Skeletal muscle satellite cell (primary cell): ENCODE measurements around the gene SPON1.

Source experiments
- H3K27me3 ChIP-seq: 2 replicates; pipeline ENCODE4 v1.7.0; 2013; ENCODE audit warnings: low read length; ENCODE audit not compliant: control insufficient read depth, insufficient read depth
- H3K36me3 ChIP-seq: 2 replicates; pipeline ENCODE4 v1.7.0; 2013; ENCODE audit warnings: mild to moderate bottlenecking, control low read depth, low read length; ENCODE audit not compliant: insufficient read depth
- H3K4me1 ChIP-seq: 2 replicates; pipeline ENCODE4 v1.7.0; 2013; ENCODE audit warnings: low read length; ENCODE audit not compliant: control insufficient read depth, insufficient read depth
- H3K4me2 ChIP-seq: 2 replicates; pipeline ENCODE4 v1.7.0; 2013; ENCODE audit warnings: mild to moderate bottlenecking, low read length
- H3K4me3 ChIP-seq: 2 replicates; pipeline ENCODE4 v1.7.0; 2013; ENCODE audit warnings: low read length
- H3K9ac ChIP-seq: 2 replicates; pipeline ENCODE4 v1.7.0; 2013; ENCODE audit warnings: mild to moderate bottlenecking, low read depth, low read length, moderate library complexity
- H3K9me3 ChIP-seq: replicated peaks from 2 replicates; pipeline ENCODE4 v1.7.0; 2013; ENCODE audit warnings: mild to moderate bottlenecking, control low read depth, low read length

SPON1 gene

GRCh38 chr11:14255238-14255534 is 292.7 kb downstream of the SPON1 start:
- H3K4me3 ChIP-seq = no peak overlapping the region
- H3K36me3 ChIP-seq = no peaks in the 10 kb centered on the region
- no peak overlapping the region for H3K4me2 ChIP-seq
- H3K9ac ChIP-seq = no peak overlapping the region
- no peaks in the 10 kb centered on the region for H3K9me3 ChIP-seq
- peaks cover 7% of the 10 kb centered on the region for H3K4me1 ChIP-seq
- peaks cover 58% of the 10 kb centered on the region for H3K27me3 ChIP-seq

GRCh38 chr11:14258221-14258935 is 295.9 kb downstream of the SPON1 start:
- Histone ChIP-seq H3K36me3 (no peaks in the 10 kb centered on the region), H3K9me3 (no peaks in the 10 kb centered on the region), H3K4me2 (no peak overlapping the region), H3K27me3 (peaks cover 31% of the 10 kb centered on the region), H3K9ac (no peak overlapping the region), H3K4me1 (peaks cover 7% of the 10 kb centered on the region), H3K4me3 (no peak overlapping the region)

GRCh38 chr11:14259186-14259784 is 296.8 kb downstream of the SPON1 start:
- H3K4me1 ChIP-seq = peaks cover 7% of the 10 kb centered on the region
- H3K27me3 ChIP-seq = peaks cover 22% of the 10 kb centered on the region
- no peak overlapping the region for H3K9ac ChIP-seq
- H3K4me3 ChIP-seq = no peak overlapping the region
- H3K9me3 ChIP-seq = no peaks in the 10 kb centered on the region
- no peak overlapping the region for H3K4me2 ChIP-seq
- H3K36me3 ChIP-seq = no peaks in the 10 kb centered on the region

- H3K27me3 ChIP-seq = peaks cover 17% of the 10 kb centered on the region
- no peak overlapping the region for H3K4me3 ChIP-seq
Measured at GRCh38 chr11:14259878-14260277, 297.4 kb downstream of the SPON1 start.

GRCh38 chr11:14261066-14261465 is 298.5 kb downstream of the SPON1 start:
- H3K4me3 ChIP-seq = no peak overlapping the region

More at GRCh38 chr11:14259878-14260277, 297.4 kb downstream of the SPON1 start:
- Histone ChIP-seq H3K9me3 (no peaks in the 10 kb centered on the region), H3K4me2 (no peak overlapping the region), H3K4me1 (peaks cover 7% of the 10 kb centered on the region), H3K36me3 (peaks cover 5% of the 10 kb centered on the region), H3K9ac (no peak overlapping the region)

GRCh38 chr11:14262271-14262846 is 299.8 kb downstream of the SPON1 start:
- Histone ChIP-seq H3K4me1 (peaks cover 7% of the 10 kb centered on the region), H3K9ac (no peak overlapping the region), H3K9me3 (no peaks in the 10 kb centered on the region), H3K36me3 (peaks cover 27% of the 10 kb centered on the region), H3K27me3 (no peaks in the 10 kb centered on the region), H3K4me2 (no peak overlapping the region), H3K4me3 (no peak overlapping the region)

More at GRCh38 chr11:14261066-14261465, 298.5 kb downstream of the SPON1 start:
- Histone ChIP-seq H3K4me2 (no peak overlapping the region), H3K9ac (no peak overlapping the region), H3K4me1 (peaks cover 7% of the 10 kb centered on the region), H3K27me3 (peaks cover 10% of the 10 kb centered on the region), H3K9me3 (no peaks in the 10 kb centered on the region), H3K36me3 (peaks cover 17% of the 10 kb centered on the region)

GRCh38 chr11:14264966-14265365 is 302.4 kb downstream of the SPON1 start:
- H3K4me1 ChIP-seq = peaks cover 7% of the 10 kb centered on the region
- no peak overlapping the region for H3K4me3 ChIP-seq
- H3K4me2 ChIP-seq = no peak overlapping the region
- H3K9ac ChIP-seq = no peak overlapping the region
- H3K36me3 ChIP-seq = peaks cover 33% of the 10 kb centered on the region
- no peaks in the 10 kb centered on the region for H3K9me3 ChIP-seq
- no peaks in the 10 kb centered on the region for H3K27me3 ChIP-seq

- Histone ChIP-seq H3K4me2 (no peak overlapping the region), H3K4me3 (no peak overlapping the region), H3K27me3 (no peaks in the 10 kb centered on the region), H3K9me3 (no peaks in the 10 kb centered on the region), H3K4me1 (peaks cover 9% of the 10 kb centered on the region), H3K36me3 (peaks cover 33% of the 10 kb centered on the region), H3K9ac (no peak overlapping the region)
Measured at GRCh38 chr11:14266622-14267021, 304.1 kb downstream of the SPON1 start.

- H3K4me3 ChIP-seq = no peak overlapping the region
- H3K9me3 ChIP-seq = no peaks in the 10 kb centered on the region
- no peaks in the 10 kb centered on the region for H3K27me3 ChIP-seq
- peaks cover 9% of the 10 kb centered on the region for H3K4me1 ChIP-seq
- H3K36me3 ChIP-seq = peaks cover 46% of the 10 kb centered on the region
- H3K4me2 ChIP-seq = no peak overlapping the region
- H3K9ac ChIP-seq = no peak overlapping the region
Measured at GRCh38 chr11:14267861-14268635, 305.5 kb downstream of the SPON1 start.

- Histone ChIP-seq H3K9ac (no peak overlapping the region), H3K4me1 (peaks cover 17% of the 10 kb centered on the region), H3K9me3 (no peaks in the 10 kb centered on the region), H3K4me2 (no peak overlapping the region), H3K27me3 (no peaks in the 10 kb centered on the region), H3K4me3 (no peak overlapping the region), H3K36me3 (peaks cover 52% of the 10 kb centered on the region)
Measured at GRCh38 chr11:14269692-14270573, 307.4 kb downstream of the SPON1 start.
